Calu3 (cell line): ENCODE data around the gene PDZK1IP1. TPM values are rescaled to one million over a fixed set of nuclear protein-coding genes. Genes with fewer than 3 reads are reported as not detected.

Experiments used
- BruUV-seq: library from RNA; stranded (reverse); fragments of 400-500 nt; replicated peaks from 2 replicates; lab custom pipeline; 2021; lab: Mats Ljungman, UMichigan
- CTCF ChIA-PET: fragments of 300-600 bp; sonication (Branson Sonifier 250); formaldehyde crosslinking; loops from one replicate; lab custom pipeline; 2022; ENCODE audit warnings: antibody characterized with exemption; lab: Charles Lee
- DNase-seq: peaks from one replicate; pipeline ENCODE4 v3.0.0; 2022
- H3K27ac Mint-ChIP-seq: one replicate; pipeline ENCODE4 v1.8.0; 2022; ENCODE audit warnings: mixed read lengths; ENCODE audit not compliant: unreplicated experiment
- H3K27me3 Mint-ChIP-seq: one replicate; pipeline ENCODE4 v1.8.0; 2022; ENCODE audit warnings: mixed read lengths; ENCODE audit not compliant: unreplicated experiment
- H3K36me3 Mint-ChIP-seq: one replicate; pipeline ENCODE4 v1.8.0; 2022; ENCODE audit warnings: mild to moderate bottlenecking, moderate library complexity, mixed read lengths; ENCODE audit not compliant: insufficient read depth, unreplicated experiment
- H3K4me1 Mint-ChIP-seq: one replicate; pipeline ENCODE4 v1.8.0; 2022; ENCODE audit warnings: mild to moderate bottlenecking, low read depth, mixed read lengths; ENCODE audit not compliant: unreplicated experiment
- H3K4me3 Mint-ChIP-seq: one replicate; pipeline ENCODE4 v1.8.0; 2022; ENCODE audit warnings: mild to moderate bottlenecking, low read depth, moderate library complexity, mixed read lengths; ENCODE audit not compliant: unreplicated experiment
- H3K9me3 Mint-ChIP-seq: one replicate; pipeline ENCODE4 v1.8.0; 2022; ENCODE audit warnings: low read depth, mixed read lengths; ENCODE audit not compliant: unreplicated experiment
- intact Hi-C: fragments of 100-400 bp; cut with micrococcal nuclease; formaldehyde crosslinking; loops from one replicate; pipeline ENCODE4 v1.10.0; 2022; ENCODE audit not compliant: unreplicated experiment
- total RNA-seq: library from RNA; stranded (reverse); gene quantifications from 2 replicates; pipeline ENCODE4 v1.2.3, GENCODE V29; 2022
- TF ChIP-seq, protein P1 (sequence below): fragments of 200-600 bp; IDR thresholded peaks from one replicate; pipeline ENCODE4 v1.8.0; 2022; ENCODE audit warnings: antibody characterized with exemption; ENCODE audit not compliant: unreplicated experiment

Gene PDZK1IP1
- total RNA-seq, 1 experiment from 2014 or later, result 327 TPM

DNA sequence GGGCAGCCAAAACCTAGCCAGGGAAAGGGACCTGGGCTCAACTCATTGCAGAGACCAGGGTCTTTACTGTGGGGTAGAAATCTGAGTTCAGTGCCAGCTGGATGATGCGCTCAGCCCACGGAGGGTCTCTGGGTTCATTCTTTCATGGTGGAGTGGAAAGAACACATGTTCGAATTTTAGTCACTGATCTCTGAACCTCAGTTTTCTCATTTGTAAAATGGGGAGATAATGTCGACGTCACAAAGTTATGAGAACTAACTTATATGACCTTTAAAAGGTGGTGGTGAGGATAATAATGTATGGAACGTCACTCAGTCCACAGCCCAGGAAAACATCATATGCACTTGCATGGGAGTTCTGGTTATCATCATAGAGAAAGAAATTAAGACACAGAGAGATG, 43.4 kb upstream of the PDZK1IP1 start:
- H3K4me1 Mint-ChIP-seq, result peaks cover 7% of the 10 kb centered on the region
- TF ChIP-seq, protein P1, sequence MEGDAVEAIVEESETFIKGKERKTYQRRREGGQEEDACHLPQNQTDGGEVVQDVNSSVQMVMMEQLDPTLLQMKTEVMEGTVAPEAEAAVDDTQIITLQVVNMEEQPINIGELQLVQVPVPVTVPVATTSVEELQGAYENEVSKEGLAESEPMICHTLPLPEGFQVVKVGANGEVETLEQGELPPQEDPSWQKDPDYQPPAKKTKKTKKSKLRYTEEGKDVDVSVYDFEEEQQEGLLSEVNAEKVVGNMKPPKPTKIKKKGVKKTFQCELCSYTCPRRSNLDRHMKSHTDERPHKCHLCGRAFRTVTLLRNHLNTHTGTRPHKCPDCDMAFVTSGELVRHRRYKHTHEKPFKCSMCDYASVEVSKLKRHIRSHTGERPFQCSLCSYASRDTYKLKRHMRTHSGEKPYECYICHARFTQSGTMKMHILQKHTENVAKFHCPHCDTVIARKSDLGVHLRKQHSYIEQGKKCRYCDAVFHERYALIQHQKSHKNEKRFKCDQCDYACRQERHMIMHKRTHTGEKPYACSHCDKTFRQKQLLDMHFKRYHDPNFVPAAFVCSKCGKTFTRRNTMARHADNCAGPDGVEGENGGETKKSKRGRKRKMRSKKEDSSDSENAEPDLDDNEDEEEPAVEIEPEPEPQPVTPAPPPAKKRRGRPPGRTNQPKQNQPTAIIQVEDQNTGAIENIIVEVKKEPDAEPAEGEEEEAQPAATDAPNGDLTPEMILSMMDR, result no peak
- H3K9me3 Mint-ChIP-seq, result no peaks in the 10 kb centered on the region
- no peak overlapping the region for H3K4me3 Mint-ChIP-seq
- BruUV-seq, result no TSS peak
- no peaks in the 10 kb centered on the region for H3K27me3 Mint-ChIP-seq
- CTCF ChIA-PET, result no interaction called here
- no peak for DNase-seq
- intact Hi-C loops, result no loop called here
- no peaks in the 10 kb centered on the region for H3K36me3 Mint-ChIP-seq
- no peak overlapping the region for H3K27ac Mint-ChIP-seq

DNA sequence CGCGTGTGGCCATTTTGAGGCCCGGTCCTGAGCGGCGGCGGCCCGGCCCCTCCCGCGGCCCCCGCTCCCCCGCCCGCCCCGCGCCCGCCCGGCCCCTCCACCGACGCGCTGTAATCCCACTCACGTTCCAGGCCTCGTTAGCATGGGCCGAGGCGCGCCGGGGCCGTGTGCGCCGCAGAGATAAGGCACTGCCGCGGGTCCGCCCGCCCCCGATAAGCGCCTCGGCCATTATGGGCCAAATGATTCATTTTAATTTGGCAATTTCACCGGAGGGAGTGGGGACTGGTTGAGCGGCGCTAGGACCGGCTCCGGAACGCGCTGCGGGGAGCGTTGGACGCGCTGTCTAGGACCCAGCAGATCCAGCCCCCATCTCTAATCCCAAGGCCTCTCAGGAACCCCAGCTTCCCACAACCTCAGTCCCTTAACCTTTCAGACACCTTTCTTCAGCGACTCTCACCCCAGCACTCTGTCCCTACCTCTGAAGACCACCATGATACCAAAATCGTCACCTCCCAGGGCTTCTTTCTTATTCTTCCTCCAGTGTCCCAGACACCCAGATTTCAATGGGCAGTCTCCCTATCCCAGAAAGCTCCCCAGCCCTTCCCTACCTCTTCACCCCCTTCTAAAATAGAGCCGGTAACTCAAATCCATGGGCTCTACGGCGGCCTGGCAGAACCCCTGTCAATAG, 42.5 kb upstream of the PDZK1IP1 start, which contains the start of gene TAL1:
Gene TAL1 (minus strand): TSS at position 39 of the 688 bp plus-strand sequence. CDS start 6,337 bp downstream, outside the sequence.
- no peak within 1 kb of the TSS for H3K27ac Mint-ChIP-seq

DNA sequence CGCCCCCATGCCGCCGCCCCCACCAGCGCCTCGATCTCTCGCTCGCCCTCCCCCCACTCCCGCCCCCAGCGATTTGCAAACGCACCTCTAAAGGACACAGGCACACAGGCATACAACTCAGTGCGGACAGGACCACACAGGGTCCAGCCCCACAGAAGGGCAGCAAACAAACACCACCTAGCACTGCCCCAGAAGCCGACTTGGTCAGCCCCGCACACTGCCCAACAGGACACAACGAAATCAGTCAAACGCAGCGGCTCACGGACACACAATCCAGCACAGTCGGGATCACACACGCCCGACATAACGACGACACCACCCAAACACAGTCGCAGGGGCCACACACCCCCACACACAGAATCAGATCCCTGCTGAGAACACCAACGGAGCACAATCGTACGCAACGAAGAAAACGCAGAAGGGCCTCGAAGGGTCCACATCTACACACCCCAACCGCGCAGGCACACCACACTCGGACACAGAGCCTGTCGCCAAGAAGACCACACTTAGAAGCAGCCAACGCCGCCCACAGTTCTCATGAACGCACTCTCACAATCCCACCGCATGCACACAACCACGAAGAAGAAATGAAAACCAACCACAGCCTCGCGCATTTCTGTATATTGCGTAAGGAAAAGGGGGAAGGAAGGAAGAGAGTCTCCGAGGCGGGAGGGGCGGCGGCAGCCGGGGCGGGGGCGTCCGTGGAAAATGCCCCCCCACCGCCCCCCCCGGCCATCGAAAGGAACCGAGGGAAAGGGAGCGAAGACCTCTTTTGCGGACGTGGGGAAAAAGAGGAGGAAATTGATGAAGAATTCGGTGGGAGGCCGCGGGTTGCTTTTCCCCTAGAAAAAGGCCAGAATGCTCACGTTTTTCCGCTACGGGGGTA, 41.7 kb upstream of the PDZK1IP1 start:
- H3K27ac Mint-ChIP-seq, result no peak overlapping the region
- TF ChIP-seq, protein P1, result no peak
- no TSS peak for BruUV-seq
- H3K4me3 Mint-ChIP-seq, result peak overlapping the region; percentile 45
- H3K9me3 Mint-ChIP-seq, result no peaks in the 10 kb centered on the region
- intact Hi-C loops, result no loop called here
- H3K36me3 Mint-ChIP-seq, result no peaks in the 10 kb centered on the region
- DNase-seq, result no peak
- CTCF ChIA-PET, result no interaction called here
- H3K4me1 Mint-ChIP-seq, result peaks cover 7% of the 10 kb centered on the region
- H3K27me3 Mint-ChIP-seq, result no peaks in the 10 kb centered on the region

More for the DNA sequence above, 42.5 kb upstream of the PDZK1IP1 start, which contains the start of gene TAL1:
- CTCF ChIA-PET, result no interaction called here
- Mint-ChIP-seq H3K4me1 (peaks cover 7% of the 10 kb centered on the region), H3K4me3 (peak within 1 kb of the TSS; percentile 45), H3K9me3 (no peaks in the 10 kb centered on the region), H3K36me3 (no peaks in the 10 kb centered on the region), H3K27me3 (no peaks in the 10 kb centered on the region)
- no peak for DNase-seq
- TF ChIP-seq, protein P1, result no peak
- intact Hi-C loops, result no loop called here
- no TSS peak for BruUV-seq

DNA sequence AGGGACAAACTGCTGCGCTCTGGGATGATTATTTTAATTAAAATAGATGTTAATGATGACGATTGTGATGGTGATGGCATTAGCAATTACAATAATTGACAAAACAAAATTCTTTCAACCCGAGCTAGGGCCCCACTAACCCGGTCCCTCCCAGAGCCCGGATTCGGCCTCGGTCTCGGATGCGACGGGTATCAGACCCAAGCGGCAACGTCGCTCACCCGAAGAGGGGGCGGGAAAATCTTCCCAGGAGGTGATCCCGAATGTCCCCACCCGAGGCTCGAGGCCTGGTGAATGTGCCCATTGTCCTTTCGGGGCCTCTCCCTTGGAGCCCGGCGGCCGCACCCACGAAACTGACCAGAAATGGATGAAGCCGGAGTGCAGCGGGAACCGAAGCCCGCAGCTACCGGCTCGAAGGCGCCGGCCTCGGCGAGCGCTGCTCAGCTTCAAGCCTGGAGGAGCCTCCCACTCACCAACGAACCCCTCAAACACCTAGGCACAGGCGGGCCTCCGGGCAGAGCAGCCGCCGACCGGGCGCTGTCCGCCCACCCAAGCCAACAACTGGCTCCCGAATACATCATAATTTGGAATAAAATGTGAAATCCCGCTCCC, 41.0 kb upstream of the PDZK1IP1 start:
- CTCF ChIA-PET, result no interaction called here
- Mint-ChIP-seq H3K9me3 (no peaks in the 10 kb centered on the region), H3K4me3 (peak overlapping the region; percentile 45), H3K27me3 (no peaks in the 10 kb centered on the region), H3K4me1 (peaks cover 7% of the 10 kb centered on the region), H3K36me3 (no peaks in the 10 kb centered on the region), H3K27ac (no peak overlapping the region)
- peak; percentile 16 for DNase-seq
- TF ChIP-seq, protein P1, result no peak
- intact Hi-C loops, result no loop called here
- no TSS peak for BruUV-seq
